Trophoblast cell (in vitro differentiated cells and primary cell): ENCODE measurements around the gene IRF2BP2.

ENCODE experiments used
- DNase-seq, 2 donors: peaks; one replicate each; pipeline ENCODE4 v3.0.0-alpha.2; 2016
- H2AFZ ChIP-seq: 2 replicates; pipeline ENCODE4 v1.6.1; 2013; ENCODE audit warnings: low read length, moderate library complexity, mild to moderate bottlenecking; ENCODE audit not compliant: insufficient read depth, poor library complexity
- H2AK5ac ChIP-seq: 2 replicates; pipeline ENCODE4 v1.6.1; 2013; ENCODE audit warnings: mild to moderate bottlenecking, low read length
- H2BK120ac ChIP-seq: 2 replicates; pipeline ENCODE4 v1.6.1; 2013; ENCODE audit warnings: low read length, mild to moderate bottlenecking, moderate library complexity; ENCODE audit not compliant: insufficient read depth, poor library complexity
- H2BK12ac ChIP-seq: 2 replicates; pipeline ENCODE4 v1.6.1; 2013; ENCODE audit warnings: mild to moderate bottlenecking, low read length, moderate library complexity
- H2BK5ac ChIP-seq: 2 replicates; pipeline ENCODE4 v1.6.1; 2013; ENCODE audit warnings: low read length, low read depth, moderate library complexity, mild to moderate bottlenecking; ENCODE audit not compliant: poor library complexity
- H3K14ac ChIP-seq: 2 replicates; pipeline ENCODE4 v1.6.1; 2013; ENCODE audit warnings: mild to moderate bottlenecking, low read length
- H3K18ac ChIP-seq: 2 replicates; pipeline ENCODE4 v1.6.1; 2013; ENCODE audit warnings: mild to moderate bottlenecking, low read length
- H3K23ac ChIP-seq: 2 replicates; pipeline ENCODE4 v1.6.1; 2013; ENCODE audit warnings: low read length
- H3K27ac ChIP-seq: 2 replicates; pipeline ENCODE4 v1.5.1; 2013; ENCODE audit warnings: low read depth, mild to moderate bottlenecking, inconsistent platforms, low read length, moderate library complexity
- H3K27me3 ChIP-seq: 2 replicates; pipeline ENCODE4 v1.6.1; 2013; ENCODE audit warnings: inconsistent platforms, mild to moderate bottlenecking, low read length, moderate library complexity; ENCODE audit not compliant: insufficient read depth
- H3K36me3 ChIP-seq, 2 experiments: 1 replicate in 1 of 2; 2 replicates in 1 of 2; pipeline ENCODE4 v1.6.1; 2013; ENCODE audit warnings: low read length in 2 of 2, mild to moderate bottlenecking in 2 of 2, moderate library complexity in 1 of 2; ENCODE audit not compliant: insufficient read depth in 2 of 2, control insufficient read depth in 1 of 2
- H3K4ac ChIP-seq: 2 replicates; pipeline ENCODE4 v1.6.1; 2013; ENCODE audit warnings: low read depth, mild to moderate bottlenecking, low read length, moderate library complexity
- H3K4me1 ChIP-seq, 2 experiments: 1 replicate in 1 of 2; 2 replicates in 1 of 2; pipeline ENCODE4 v1.6.1; 2013; ENCODE audit warnings: low read length in 2 of 2, mild to moderate bottlenecking in 2 of 2, moderate library complexity in 1 of 2; ENCODE audit not compliant: insufficient read depth in 2 of 2, control insufficient read depth in 1 of 2
- H3K4me2 ChIP-seq: 2 replicates; pipeline ENCODE4 v1.6.1; 2013; ENCODE audit warnings: inconsistent platforms, mild to moderate bottlenecking, low read length, moderate library complexity
- H3K4me3 ChIP-seq: 2 replicates; pipeline ENCODE4 v1.5.1; 2013; ENCODE audit warnings: mild to moderate bottlenecking, low read depth, low read length, inconsistent platforms
- H3K79me1 ChIP-seq: one replicate; pipeline ENCODE4 v1.6.1; 2013; ENCODE audit warnings: low read length
- H3K79me2 ChIP-seq: 2 replicates; pipeline ENCODE4 v1.6.1; 2013; ENCODE audit warnings: low read length, mild to moderate bottlenecking; ENCODE audit not compliant: control insufficient read depth, insufficient read depth, poor library complexity
- H3K9ac ChIP-seq: 2 replicates; pipeline ENCODE4 v1.6.1; 2013; ENCODE audit warnings: mild to moderate bottlenecking, low read length
- H3K9me3 ChIP-seq: 2 replicates; pipeline ENCODE4 v1.6.1; 2013; ENCODE audit warnings: low read depth, mild to moderate bottlenecking, control low read depth, inconsistent platforms, low read length; ENCODE audit not compliant: insufficient read depth
- H4K12ac ChIP-seq: 2 replicates; pipeline ENCODE4 v1.6.1; 2013; ENCODE audit warnings: low read depth, mild to moderate bottlenecking, low read length, moderate library complexity
- H4K8ac ChIP-seq: 2 replicates; pipeline ENCODE4 v1.6.1; 2013; ENCODE audit warnings: low read depth, mild to moderate bottlenecking, low read length, moderate library complexity
- H4K91ac ChIP-seq: one replicate; pipeline ENCODE4 v1.6.1; 2013; ENCODE audit warnings: low read depth, mild to moderate bottlenecking, low read length, moderate library complexity
- WGBS: extraction: QIAGEN DNeasy Blood & Tissue Kit; methylation state at CpG from one replicate; pipeline ENCODE4 v1.1.7; 2013; ENCODE audit warnings: missing lambda C conversion rate; ENCODE audit not compliant: insufficient read length, insufficient coverage; ENCODE audit errors: extremely low coverage; 5-methylcytosine and 5-hydroxymethylcytosine counted together

Gene IRF2BP2

DNA sequence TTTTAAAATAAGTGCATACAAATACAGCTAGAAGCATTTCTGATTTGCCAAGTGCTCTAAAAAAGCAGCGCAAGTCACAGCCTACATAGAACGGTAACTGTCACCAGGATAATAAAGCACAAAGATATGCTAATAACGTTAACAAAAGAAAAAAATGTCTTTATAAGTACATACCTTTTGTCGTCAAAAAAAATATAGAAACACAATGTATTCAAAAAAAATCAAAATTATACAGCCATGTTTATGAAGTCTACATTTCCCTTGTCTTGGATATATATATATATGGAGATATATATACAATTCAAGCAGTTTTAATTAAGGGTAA is 3.2 kb downstream of the IRF2BP2 start:
- Histone ChIP-seq H3K9ac (no peak overlapping the region), H3K79me2 (peaks cover 40% of the 10 kb centered on the region), H3K4me1 (peaks cover 10 to 12% of the 10 kb centered on the region in 2 experiments), H2BK12ac (no peak overlapping the region), H4K12ac (no peak overlapping the region), H3K4me3 (no peak overlapping the region), H3K14ac (no peak overlapping the region), H3K79me1 (peaks cover 33% of the 10 kb centered on the region), H3K23ac (no peak overlapping the region), H3K27ac (peak overlapping the region; percentile 48), H2AFZ (no peak overlapping the region), H3K4me2 (peak overlapping the region; percentile 85), H3K36me3 (peaks cover 19 to 21% of the 10 kb centered on the region in 2 experiments), H4K91ac (no peak overlapping the region), H2BK120ac (no peak overlapping the region), H2BK5ac (no peak overlapping the region), H3K18ac (no peak overlapping the region), H3K9me3 (no peaks in the 10 kb centered on the region), H3K4ac (peak overlapping the region; percentile 94), H3K27me3 (no peaks in the 10 kb centered on the region), H2AK5ac (no peak overlapping the region), H4K8ac (no peak overlapping the region)
- WGBS = no CpG with 5 or more reads among the region's 4 CpGs
- no peak for DNase-seq

DNA sequence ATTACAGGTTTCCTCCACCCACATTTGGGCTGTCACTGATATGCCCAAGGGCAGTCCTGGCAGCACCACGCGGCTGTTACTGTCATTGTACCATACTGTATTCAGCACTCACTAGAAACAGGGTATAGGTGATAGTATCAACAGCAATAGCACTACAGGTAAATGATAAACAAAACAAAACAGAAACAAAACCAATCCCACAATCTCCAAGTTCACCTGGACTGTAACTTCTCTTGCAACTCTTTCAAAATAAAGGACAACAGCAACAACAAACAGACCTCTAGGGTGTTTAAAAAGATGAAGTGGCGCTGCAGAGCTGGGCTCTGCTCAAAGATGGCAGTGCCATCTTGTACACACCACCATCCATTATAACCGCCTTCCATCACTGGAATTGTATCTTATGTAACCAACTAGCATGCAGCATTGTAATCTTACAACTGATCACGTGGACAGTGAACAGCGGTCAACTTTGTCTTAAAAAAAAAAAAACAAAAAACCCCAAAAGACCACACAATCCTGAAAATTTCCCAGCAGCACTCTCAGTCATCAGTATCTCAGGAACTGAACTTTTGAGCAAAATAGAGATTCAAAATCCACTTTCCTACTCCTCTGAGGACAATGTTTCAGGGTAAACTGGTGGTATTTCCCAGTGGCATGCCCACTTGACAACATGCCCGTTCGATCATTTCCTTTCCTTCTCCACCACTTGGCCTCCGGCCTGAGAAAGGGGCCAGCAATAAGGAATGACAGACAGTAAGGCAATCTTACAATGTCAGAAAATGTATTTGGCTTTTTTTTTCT is 3.8 kb downstream of the IRF2BP2 start:
- Histone ChIP-seq H4K8ac (no peak overlapping the region), H2BK120ac (no peak overlapping the region), H3K36me3 (peaks cover 19 to 21% of the 10 kb centered on the region in 2 experiments), H3K9me3 (no peaks in the 10 kb centered on the region), H3K14ac (no peak overlapping the region), H3K23ac (no peak overlapping the region), H2AFZ (no peak overlapping the region), H3K9ac (peak overlapping the region; percentile 28), H4K12ac (no peak overlapping the region), H3K27ac (peak overlapping the region; percentile 48), H3K4me1 (peaks cover 7 to 9% of the 10 kb centered on the region in 2 experiments), H3K4ac (peak overlapping the region; percentile 94), H4K91ac (no peak overlapping the region), H3K79me2 (peaks cover 37% of the 10 kb centered on the region), H3K79me1 (peaks cover 28% of the 10 kb centered on the region), H3K27me3 (no peaks in the 10 kb centered on the region), H2BK5ac (no peak overlapping the region), H3K4me3 (peak overlapping the region; percentile 11), H3K18ac (no peak overlapping the region), H2AK5ac (no peak overlapping the region), H3K4me2 (peak overlapping the region; percentile 85), H2BK12ac (no peak overlapping the region)
- WGBS = no CpG with 5 or more reads among the region's 9 CpGs
- DNase-seq = peak in 1 of 2 donors; percentile 36

DNA sequence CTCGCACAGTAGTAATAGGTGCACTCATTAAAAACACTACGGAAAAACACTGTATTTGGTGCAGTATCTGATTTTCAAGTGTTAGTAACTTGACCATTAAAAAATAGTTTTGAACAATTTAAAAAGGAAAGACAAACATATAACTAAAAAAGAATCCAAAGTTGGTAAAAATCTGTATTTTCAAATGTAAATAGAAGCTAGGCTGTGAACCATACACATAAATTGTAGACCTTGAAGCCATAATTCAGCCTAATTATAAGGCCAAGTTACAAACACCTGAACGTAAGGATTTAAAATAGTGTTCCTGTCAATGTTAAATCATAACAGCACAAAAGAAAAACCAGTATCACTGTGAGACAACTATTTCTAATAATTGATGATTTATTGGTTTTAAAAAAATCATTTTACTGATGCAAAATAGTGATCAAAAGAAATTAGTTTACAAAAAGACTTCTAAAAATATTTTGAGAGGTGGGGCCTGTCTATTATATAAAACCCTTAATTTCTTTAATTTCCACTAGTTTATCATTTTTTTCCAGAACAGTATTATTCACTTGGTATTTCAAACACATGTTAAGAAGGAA is 4.5 kb downstream of the IRF2BP2 start:
- H2AK5ac ChIP-seq = no peak overlapping the region
- H2AFZ ChIP-seq = no peak overlapping the region
- H3K4me1 ChIP-seq = peaks cover 4 to 6% of the 10 kb centered on the region in 2 experiments
- H2BK120ac ChIP-seq = no peak overlapping the region
- H3K18ac ChIP-seq = no peak overlapping the region
- peak overlapping the region; percentile 69 for H3K27ac ChIP-seq
- H3K14ac ChIP-seq = no peak overlapping the region
- no peak for DNase-seq
- H3K9ac ChIP-seq = no peak overlapping the region
- H3K36me3 ChIP-seq = peaks cover 19 to 21% of the 10 kb centered on the region in 2 experiments
- H4K12ac ChIP-seq = no peak overlapping the region
- H2BK12ac ChIP-seq = no peak overlapping the region
- H3K4me2 ChIP-seq = peak overlapping the region; percentile 85
- no peak overlapping the region for H4K91ac ChIP-seq
- peaks cover 22% of the 10 kb centered on the region for H3K79me1 ChIP-seq
- peak overlapping the region; percentile 94 for H3K4ac ChIP-seq
- no CpG with 5 or more reads among the region's 3 CpGs for WGBS
- peaks cover 33% of the 10 kb centered on the region for H3K79me2 ChIP-seq
- no peaks in the 10 kb centered on the region for H3K27me3 ChIP-seq
- peak overlapping the region; percentile 11 for H3K4me3 ChIP-seq
- no peaks in the 10 kb centered on the region for H3K9me3 ChIP-seq
- no peak overlapping the region for H3K23ac ChIP-seq
- no peak overlapping the region for H2BK5ac ChIP-seq
- no peak overlapping the region for H4K8ac ChIP-seq

DNA sequence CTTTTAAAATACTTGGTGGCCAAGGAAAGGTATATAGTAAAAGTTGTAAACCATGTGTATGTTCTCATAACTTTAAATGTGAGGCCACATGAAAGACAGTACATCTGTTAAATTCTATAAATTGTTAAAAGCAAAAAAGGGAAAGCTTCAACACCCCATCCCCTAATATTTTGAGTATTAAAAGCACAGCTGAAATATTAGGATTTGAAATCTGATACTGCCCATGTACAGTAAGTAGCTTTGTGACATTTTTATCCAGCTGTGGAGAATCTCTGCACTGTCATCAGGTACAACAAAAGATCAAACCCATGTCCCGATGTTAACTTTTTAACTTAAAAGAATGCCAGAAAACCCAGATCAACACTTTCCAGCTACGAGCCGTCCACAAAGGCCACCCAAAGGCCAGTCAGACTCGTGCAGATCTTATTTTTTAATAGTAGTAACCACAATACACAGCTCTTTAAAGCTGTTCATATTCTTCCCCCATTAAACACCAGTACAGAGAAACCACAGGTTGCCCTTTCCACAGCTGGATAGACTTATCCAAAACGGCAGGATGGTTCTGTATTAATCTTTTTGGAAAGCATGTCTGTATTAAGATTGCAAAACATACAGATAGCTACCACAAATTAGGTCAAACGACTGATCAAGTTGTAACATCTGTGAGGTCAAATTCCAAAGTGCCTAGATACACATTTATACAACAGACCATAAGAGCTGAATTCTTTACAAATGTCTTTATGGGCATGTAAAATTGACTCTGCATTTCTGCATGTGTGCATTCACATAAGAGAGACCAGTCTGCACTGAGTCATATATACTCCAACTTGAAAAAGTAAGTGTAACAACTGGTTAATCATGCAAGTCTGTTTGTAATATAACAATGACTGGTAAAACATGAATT is 5.2 kb downstream of the IRF2BP2 start:
- Histone ChIP-seq H3K18ac (no peak overlapping the region), H3K23ac (no peak overlapping the region), H2BK5ac (no peak overlapping the region), H3K79me1 (peaks cover 21% of the 10 kb centered on the region), H3K4ac (peak overlapping the region; percentile 44), H2AK5ac (no peak overlapping the region), H3K4me3 (no peak overlapping the region), H3K27ac (peak overlapping the region; percentile 69), H3K4me2 (peak overlapping the region; percentile 52), H2AFZ (no peak overlapping the region), H3K4me1 (peaks cover 4 to 7% of the 10 kb centered on the region in 2 experiments), H2BK120ac (no peak overlapping the region), H3K9me3 (no peaks in the 10 kb centered on the region), H3K79me2 (peaks cover 29% of the 10 kb centered on the region), H4K91ac (no peak overlapping the region), H2BK12ac (no peak overlapping the region), H3K9ac (no peak overlapping the region), H4K12ac (no peak overlapping the region), H3K14ac (no peak overlapping the region), H3K36me3 (peaks cover 19 to 21% of the 10 kb centered on the region in 2 experiments), H4K8ac (no peak overlapping the region), H3K27me3 (no peaks in the 10 kb centered on the region)
- DNase-seq = peak in 1 of 2 donors; percentile 17
- WGBS = no CpG with 5 or more reads among the region's 6 CpGs
